HEK293 (cell line): Measurements from ENCODE around the gene SUSD4.

ENCODE experiments used
- CTCF ChIA-PET: fragments of 350-600 bp; formaldehyde crosslinking; extraction: SDS; loops from one replicate; lab custom pipeline; 2021; ENCODE audit warnings: antibody characterized with exemption; lab: Yijun Ruan, JAX
- POLR2A ChIA-PET: fragments of 300-600 bp; formaldehyde crosslinking; extraction: SDS; loops from one replicate; lab custom pipeline; 2020; ENCODE audit warnings: antibody characterized with exemption, inconsistent platforms; lab: Yijun Ruan, JAX
- H3K27ac ChIP-seq: fragments of 200-500 bp; sonication (Bioruptor generic); 2 replicates; pipeline ENCODE4 v1.5.1; 2014; ENCODE audit warnings: low read depth, low read length, control low read depth, inconsistent platforms; ENCODE audit errors: extremely low read depth
- H3K36me3 ChIP-seq, 2 experiments: fragments of 200-500 bp in 1 of 2; sonication (Bioruptor generic) in 1 of 2; 1 replicate in 1 of 2; 2 replicates in 1 of 2; pipeline ENCODE4 v1.5.1; 2014 to 2017; ENCODE audit warnings: inconsistent platforms in 2 of 2, low read length in 2 of 2; ENCODE audit not compliant: control insufficient read depth in 2 of 2, insufficient read depth in 1 of 2
- H3K4me1 ChIP-seq: fragments of 200-500 bp; sonication (Bioruptor generic); 2 replicates; pipeline ENCODE4 v1.5.1; 2014; ENCODE audit warnings: mild to moderate bottlenecking, low read length, inconsistent platforms; ENCODE audit not compliant: control insufficient read depth, insufficient read depth
- H3K4me3 ChIP-seq: 2 replicates; pipeline ENCODE4 v1.5.1; 2011; ENCODE audit warnings: low read depth, mild to moderate bottlenecking, control low read depth, low read length, moderate library complexity
- H3K9me3 ChIP-seq: fragments of 200-500 bp; sonication (Bioruptor generic); 2 replicates; pipeline ENCODE4 v1.5.1; 2014; ENCODE audit warnings: low read depth, low read length, inconsistent platforms; ENCODE audit not compliant: control insufficient read depth, insufficient read depth
- EGR2 ChIP-seq: fragments of 450-650 bp; formaldehyde crosslinking; IDR thresholded peaks from 2 replicates; pipeline ENCODE4 v1.5.1; 2016; ENCODE audit warnings: low read depth, missing biosample characterization, missing genetic modification characterization
- FEZF1 ChIP-seq: fragments of 450-650 bp; formaldehyde crosslinking; IDR thresholded peaks from 2 replicates; pipeline ENCODE4 v1.5.1; 2016; ENCODE audit warnings: missing biosample characterization, missing genetic modification characterization
- ZFHX2 ChIP-seq: fragments of 450-650 bp; formaldehyde crosslinking; conservative IDR thresholded peaks from 2 replicates; pipeline ENCODE4 v1.5.1; 2016; ENCODE audit warnings: missing biosample characterization, missing genetic modification characterization
- ZNF157 ChIP-seq: fragments of 450-650 bp; formaldehyde crosslinking; IDR thresholded peaks from 2 replicates; pipeline ENCODE4 v1.5.1; 2016; ENCODE audit warnings: missing biosample characterization, missing genetic modification characterization
- ZNF239 ChIP-seq: fragments of 450-650 bp; formaldehyde crosslinking; IDR thresholded peaks from 2 replicates; pipeline ENCODE4 v1.5.1; 2016; ENCODE audit warnings: missing biosample characterization, missing genetic modification characterization
- ZNF366 ChIP-seq: fragments of 450-650 bp; formaldehyde crosslinking; conservative IDR thresholded peaks from 2 replicates; pipeline ENCODE4 v1.5.1; 2016; ENCODE audit warnings: missing biosample characterization, missing genetic modification characterization
- ZNF394 ChIP-seq: fragments of 450-650 bp; formaldehyde crosslinking; IDR thresholded peaks from 2 replicates; pipeline ENCODE4 v1.5.1; 2016; ENCODE audit warnings: missing biosample characterization, missing genetic modification characterization, mild to moderate bottlenecking, moderate library complexity, borderline replicate concordance
- ZNF433 ChIP-seq: fragments of 450-650 bp; formaldehyde crosslinking; IDR thresholded peaks from 2 replicates; pipeline ENCODE4 v1.5.1; 2016; ENCODE audit warnings: missing biosample characterization, missing genetic modification characterization, low read depth
- ZNF623 ChIP-seq: fragments of 450-650 bp; formaldehyde crosslinking; IDR thresholded peaks from 2 replicates; pipeline ENCODE4 v1.5.1; 2016; ENCODE audit warnings: missing biosample characterization, missing genetic modification characterization
- ZNF837 ChIP-seq: fragments of 450-650 bp; formaldehyde crosslinking; IDR thresholded peaks from 2 replicates; pipeline ENCODE4 v1.5.1; 2016; ENCODE audit warnings: missing biosample characterization, missing genetic modification characterization
- TF ChIP-seq, protein P1 (sequence below): fragments of 450-650 bp; formaldehyde crosslinking; conservative IDR thresholded peaks from 2 replicates; pipeline ENCODE4 v1.5.1; 2016; ENCODE audit warnings: low read depth, missing biosample characterization, missing genetic modification characterization

Gene SUSD4

DNA sequence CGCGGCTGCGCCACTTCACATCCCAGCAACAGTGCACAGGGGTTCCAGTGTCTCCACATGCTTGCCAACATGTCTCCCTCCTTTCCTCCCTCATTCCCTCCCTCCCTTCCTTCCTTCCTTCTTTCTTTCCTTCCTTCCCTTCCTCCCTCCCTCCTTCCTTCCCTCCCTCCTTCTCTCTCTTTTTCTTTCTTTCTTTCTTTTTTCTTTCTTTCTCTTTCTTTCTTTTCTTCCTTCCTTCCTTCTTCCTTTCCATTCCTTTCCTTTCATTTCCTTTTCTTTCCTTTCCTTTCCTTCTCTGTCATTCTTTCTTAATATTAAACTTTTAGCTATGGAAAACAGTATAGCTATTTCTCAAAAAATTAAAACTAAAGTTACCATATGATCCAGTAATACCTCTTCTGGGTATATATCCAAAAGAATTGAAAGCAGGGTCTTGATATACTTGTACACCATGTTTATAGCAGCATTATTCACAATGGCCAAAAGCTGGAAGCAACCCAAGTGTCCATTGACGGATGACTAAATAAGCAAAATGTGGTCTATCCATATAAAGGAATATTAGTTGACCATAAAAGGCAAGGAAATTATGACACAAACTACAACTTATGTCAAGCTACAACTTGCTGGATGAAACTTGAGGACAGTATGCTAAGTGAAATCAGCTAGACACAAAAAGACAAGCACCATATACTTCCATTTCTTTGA is 165.9 kb downstream of the SUSD4 start:
- H3K4me1 ChIP-seq: no peaks in the 10 kb centered on the region
- H3K36me3 ChIP-seq: no peaks in the 10 kb centered on the region
- H3K27ac ChIP-seq: no peak overlapping the region
- H3K9me3 ChIP-seq: no peaks in the 10 kb centered on the region
- CTCF ChIA-PET: interaction anchor here (0.6 to 0.9 kb wide), 2 partner anchors 9 to 455 kb away, joined by 3 to 4 read pairs; no protein-coding TSS in a partner anchor
- no peak for TF ChIP-seq ZNF157 (tag by site-specific recombination)
- TF ChIP-seq ZNF623 (tag by site-specific recombination): no peak
- peak; percentile 80 for TF ChIP-seq ZNF366 (tag by site-specific recombination)
- TF ChIP-seq, all 188 proteins: peak for 1
- H3K4me3 ChIP-seq: no peak overlapping the region
- POLR2A ChIA-PET: no interaction called here

DNA sequence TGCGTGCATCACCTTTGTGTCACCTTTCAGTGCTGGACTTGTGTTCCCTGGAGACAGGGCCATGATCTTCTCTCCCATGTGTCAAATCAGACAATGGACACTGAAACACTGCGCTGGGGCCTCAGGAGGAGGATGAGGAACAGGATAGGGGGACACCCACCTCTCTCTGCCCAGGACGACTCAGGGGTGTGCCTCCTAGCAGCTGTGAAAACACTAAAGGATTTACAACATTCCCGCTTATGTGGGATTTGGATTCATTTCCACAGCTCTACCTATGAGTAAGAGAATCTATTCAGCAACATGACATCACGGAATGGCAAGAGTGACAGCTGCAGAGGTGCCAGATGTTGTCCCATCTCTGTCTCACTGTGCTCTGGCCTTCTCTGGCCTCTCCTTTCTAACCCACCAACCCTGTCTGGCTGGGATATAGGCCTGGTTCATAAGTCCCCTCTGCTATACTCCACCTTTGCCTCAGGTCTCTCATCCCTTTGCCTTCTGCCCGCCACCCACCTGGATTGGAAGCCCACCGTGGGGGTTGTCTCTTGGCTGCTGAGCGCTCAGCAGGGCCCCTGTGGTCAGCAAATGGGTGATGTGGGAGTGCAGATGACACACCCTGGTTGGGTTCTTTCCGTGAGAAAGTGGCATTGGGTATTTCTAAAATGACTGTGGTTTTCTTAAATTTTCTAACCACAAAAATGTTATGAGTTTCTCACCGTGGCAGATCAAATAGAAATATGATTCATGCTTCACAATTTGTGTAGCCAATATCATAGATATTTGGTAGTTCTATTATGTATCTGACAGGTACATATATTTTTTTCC is 173.9 kb downstream of the SUSD4 start:
- Histone ChIP-seq H3K4me3 (no peak overlapping the region), H3K9me3 (no peaks in the 10 kb centered on the region)
- no peak for TF ChIP-seq FEZF1
- peak; percentile 37 for TF ChIP-seq ZFHX2
- TF ChIP-seq, all 188 proteins: peak for 1
- no peaks in the 10 kb centered on the region for H3K36me3 ChIP-seq
- CTCF ChIA-PET: interaction anchor here (0.7 kb wide), 2 partner anchors 40 to 477 kb away, joined by 4 to 5 read pairs; no protein-coding TSS in a partner anchor
- H3K4me1 ChIP-seq: no peaks in the 10 kb centered on the region
- H3K27ac ChIP-seq: no peak overlapping the region
- POLR2A ChIA-PET: no interaction called here

DNA sequence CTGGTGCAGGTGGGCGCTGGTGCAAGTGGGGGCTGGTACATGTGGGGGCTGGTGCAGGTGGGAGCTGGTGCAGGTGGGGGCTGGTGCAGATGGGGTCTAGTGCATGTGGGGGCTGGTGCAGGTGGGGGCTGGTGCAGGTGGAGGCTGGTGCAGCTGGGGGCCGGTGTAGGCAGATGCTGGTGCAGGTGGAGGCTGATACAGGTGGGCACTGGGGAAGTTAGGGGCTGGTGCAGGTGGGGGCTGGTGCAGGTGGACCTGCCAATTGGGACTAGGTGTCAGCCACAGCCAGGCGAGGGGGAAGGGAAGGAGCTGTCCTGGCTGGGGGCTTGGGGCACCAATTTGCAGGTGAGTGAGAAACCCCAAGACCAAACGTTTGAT is 174.5 kb downstream of the SUSD4 start:
- H3K4me3 ChIP-seq: no peak overlapping the region
- CTCF ChIA-PET: interaction anchor here (0.7 kb wide), 1 partner anchor 476 kb away, joined by 4 read pairs; no protein-coding TSS in a partner anchor
- H3K4me1 ChIP-seq: no peaks in the 10 kb centered on the region
- no peaks in the 10 kb centered on the region for H3K9me3 ChIP-seq
- no peaks in the 10 kb centered on the region for H3K36me3 ChIP-seq
- H3K27ac ChIP-seq: no peak overlapping the region
- POLR2A ChIA-PET: interaction anchor here (0.6 to 0.7 kb wide), 2 partner anchors 116 to 147 kb away, joined by 6 to 8 read pairs; no protein-coding TSS in a partner anchor
- TF ChIP-seq ZNF157 (tag by site-specific recombination) (no peak), ZNF837 (tag by site-specific recombination) (no peak), ZNF394 (no peak), ZNF433 (tag by site-specific recombination) (no peak), EGR2 (tag by site-specific recombination) (no peak), ZNF239 (tag by site-specific recombination) (no peak)
- TF ChIP-seq, protein P1, sequence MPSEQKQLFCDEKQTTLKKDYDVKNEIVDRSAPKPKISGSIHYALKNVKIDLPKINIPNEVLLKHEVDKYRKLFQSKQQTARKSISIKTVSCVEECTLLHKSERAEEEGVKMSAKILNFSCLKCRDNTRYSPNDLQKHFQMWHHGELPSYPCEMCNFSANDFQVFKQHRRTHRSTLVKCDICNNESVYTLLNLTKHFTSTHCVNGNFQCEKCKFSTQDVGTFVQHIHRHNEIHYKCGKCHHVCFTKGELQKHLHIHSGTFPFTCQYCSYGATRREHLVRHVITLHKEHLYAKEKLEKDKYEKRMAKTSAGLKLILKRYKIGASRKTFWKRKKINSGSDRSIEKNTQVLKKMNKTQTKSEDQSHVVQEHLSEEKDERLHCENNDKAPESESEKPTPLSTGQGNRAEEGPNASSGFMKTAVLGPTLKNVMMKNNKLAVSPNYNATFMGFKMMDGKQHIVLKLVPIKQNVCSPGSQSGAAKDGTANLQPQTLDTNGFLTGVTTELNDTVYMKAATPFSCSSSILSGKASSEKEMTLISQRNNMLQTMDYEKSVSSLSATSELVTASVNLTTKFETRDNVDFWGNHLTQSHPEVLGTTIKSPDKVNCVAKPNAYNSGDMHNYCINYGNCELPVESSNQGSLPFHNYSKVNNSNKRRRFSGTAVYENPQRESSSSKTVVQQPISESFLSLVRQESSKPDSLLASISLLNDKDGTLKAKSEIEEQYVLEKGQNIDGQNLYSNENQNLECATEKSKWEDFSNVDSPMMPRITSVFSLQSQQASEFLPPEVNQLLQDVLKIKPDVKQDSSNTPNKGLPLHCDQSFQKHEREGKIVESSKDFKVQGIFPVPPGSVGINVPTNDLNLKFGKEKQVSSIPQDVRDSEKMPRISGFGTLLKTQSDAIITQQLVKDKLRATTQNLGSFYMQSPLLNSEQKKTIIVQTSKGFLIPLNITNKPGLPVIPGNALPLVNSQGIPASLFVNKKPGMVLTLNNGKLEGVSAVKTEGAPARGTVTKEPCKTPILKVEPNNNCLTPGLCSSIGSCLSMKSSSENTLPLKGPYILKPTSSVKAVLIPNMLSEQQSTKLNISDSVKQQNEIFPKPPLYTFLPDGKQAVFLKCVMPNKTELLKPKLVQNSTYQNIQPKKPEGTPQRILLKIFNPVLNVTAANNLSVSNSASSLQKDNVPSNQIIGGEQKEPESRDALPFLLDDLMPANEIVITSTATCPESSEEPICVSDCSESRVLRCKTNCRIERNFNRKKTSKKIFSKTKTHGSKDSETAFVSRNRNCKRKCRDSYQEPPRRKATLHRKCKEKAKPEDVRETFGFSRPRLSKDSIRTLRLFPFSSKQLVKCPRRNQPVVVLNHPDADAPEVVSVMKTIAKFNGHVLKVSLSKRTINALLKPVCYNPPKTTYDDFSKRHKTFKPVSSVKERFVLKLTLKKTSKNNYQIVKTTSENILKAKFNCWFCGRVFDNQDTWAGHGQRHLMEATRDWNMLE (tag by site-specific recombination): no peak
